ENCODE results near the gene FEM1C. TPM values are rescaled to one million over a fixed set of nuclear protein-coding genes. Genes with fewer than 3 reads are reported as not detected.

FEM1C gene
- total RNA-seq, 1 donor from 2014 or later = 11.8 TPM

- Histone ChIP-seq H3K36me3 (ENCODE audit: control insufficient read depth, insufficient read depth, low read length) (peaks cover 6% of the 10 kb centered on the region), H3K4me3 (ENCODE audit: low read depth, low read length) (no peak overlapping the region), H3K27me3 (ENCODE audit: control insufficient read depth, insufficient read depth, low read length) (no peaks in the 10 kb centered on the region)
- FAIRE-seq (no peak), DNase-seq (ENCODE audit: low read depth) (no peak)
- no peak for TF ChIP-seq CTCF (IDR thresholded peaks at IDR 0.05; ENCODE audit: insufficient read depth, low read length, severe bottlenecking)
These were observed 21.7 kb downstream of the FEM1C start for GRCh38 chr5:115522832-115523403.

- DNase-seq (ENCODE audit: low read depth) = no peak
- no peak overlapping the region for H3K4me3 ChIP-seq (ENCODE audit: low read depth, low read length)
- no peak for FAIRE-seq
- peaks cover 6% of the 10 kb centered on the region for H3K36me3 ChIP-seq (ENCODE audit: control insufficient read depth, insufficient read depth, low read length)
- no peaks in the 10 kb centered on the region for H3K27me3 ChIP-seq (ENCODE audit: control insufficient read depth, insufficient read depth, low read length)
- no peak for TF ChIP-seq CTCF (IDR thresholded peaks at IDR 0.05; ENCODE audit: insufficient read depth, low read length, severe bottlenecking)
These were observed 24.4 kb downstream of the FEM1C start for GRCh38 chr5:115520191-115520590.

GRCh38 chr5:115516372-115516771 is 28.2 kb downstream of the FEM1C start:
- no peak for DNase-seq (ENCODE audit: low read depth)
- no peaks in the 10 kb centered on the region for H3K27me3 ChIP-seq (ENCODE audit: control insufficient read depth, insufficient read depth, low read length)
- H3K36me3 ChIP-seq (ENCODE audit: control insufficient read depth, insufficient read depth, low read length) = no peaks in the 10 kb centered on the region
- H3K4me3 ChIP-seq (ENCODE audit: low read depth, low read length) = no peak overlapping the region
- TF ChIP-seq CTCF (IDR thresholded peaks at IDR 0.05; ENCODE audit: insufficient read depth, low read length, severe bottlenecking) = no peak
- FAIRE-seq = no peak

- Histone ChIP-seq H3K4me3 (ENCODE audit: low read depth, low read length) (no peak overlapping the region), H3K36me3 (ENCODE audit: control insufficient read depth, insufficient read depth, low read length) (no peaks in the 10 kb centered on the region), H3K27me3 (ENCODE audit: control insufficient read depth, insufficient read depth, low read length) (no peaks in the 10 kb centered on the region)
- DNase-seq (ENCODE audit: low read depth) (no peak), FAIRE-seq (no peak)
- TF ChIP-seq CTCF (IDR thresholded peaks at IDR 0.05; ENCODE audit: insufficient read depth, low read length, severe bottlenecking) = no peak
These were observed 30.4 kb downstream of the FEM1C start for GRCh38 chr5:115514220-115514619.

GRCh38 chr5:115511632-115512031 is 32.9 kb downstream of the FEM1C start:
- DNase-seq (ENCODE audit: low read depth) (no peak), FAIRE-seq (no peak)
- Histone ChIP-seq H3K27me3 (ENCODE audit: control insufficient read depth, insufficient read depth, low read length) (no peaks in the 10 kb centered on the region), H3K4me3 (ENCODE audit: low read depth, low read length) (no peak overlapping the region), H3K36me3 (ENCODE audit: control insufficient read depth, insufficient read depth, low read length) (no peaks in the 10 kb centered on the region)
- TF ChIP-seq CTCF (IDR thresholded peaks at IDR 0.05; ENCODE audit: insufficient read depth, low read length, severe bottlenecking) = no peak

- H3K4me3 ChIP-seq (ENCODE audit: low read depth, low read length) = no peak overlapping the region
- DNase-seq (ENCODE audit: low read depth) = no peak
- H3K27me3 ChIP-seq (ENCODE audit: control insufficient read depth, insufficient read depth, low read length) = no peaks in the 10 kb centered on the region
- TF ChIP-seq CTCF (IDR thresholded peaks at IDR 0.05; ENCODE audit: insufficient read depth, low read length, severe bottlenecking) = no peak
- H3K36me3 ChIP-seq (ENCODE audit: control insufficient read depth, insufficient read depth, low read length) = no peaks in the 10 kb centered on the region
- FAIRE-seq = no peak
These were observed 34.4 kb downstream of the FEM1C start for GRCh38 chr5:115510145-115510645.

Measured in bronchial epithelial cell (primary cell).